ENCODE measurements around the gene SPAST.

DNA sequence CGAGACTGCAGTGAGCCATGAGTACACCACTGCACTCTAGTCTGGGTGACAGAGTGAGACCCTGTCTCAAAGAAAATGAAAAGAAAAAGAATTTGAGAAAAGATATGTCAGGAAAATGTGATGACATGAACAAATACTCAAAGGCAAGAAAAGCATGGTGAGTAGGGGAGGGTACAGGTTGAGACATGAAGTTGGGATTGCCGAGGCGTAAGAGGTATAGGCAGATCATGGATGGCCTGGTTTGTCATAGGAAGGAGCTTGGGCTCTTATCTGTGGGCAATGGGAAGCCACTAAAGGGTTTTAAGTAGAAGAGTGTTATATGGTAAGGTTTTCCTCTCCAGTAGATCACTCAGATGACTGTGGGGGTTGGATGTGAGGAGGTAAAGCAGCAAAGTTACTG lies 32.3 kb downstream of the SPAST start:
- TF ChIP-seq CTCF (IDR thresholded peaks at IDR 0.05) (no peak), POLR2A (IDR thresholded peaks at IDR 0.05) (no peak)

Measured in Peyer's patch (tissue), 4 donors.